NCI-H2227 (cell line): ENCODE results near the gene UST.

Experiments
- DNase-seq: peaks from one replicate; lab custom pipeline; 2025; ENCODE audit not compliant: unreplicated experiment; lab: John Stamatoyannopoulos, UW

The UST gene

GRCh38 chr6:149108038-149108748 lies 361.4 kb downstream of the UST start:
- DNase-seq, result no peak

- DNase-seq, result no peak
Measured at GRCh38 chr6:149108749-149109100, 361.9 kb downstream of the UST start.

- DNase-seq, result no peak
Measured at GRCh38 chr6:149109397-149110070, 362.7 kb downstream of the UST start.

GRCh38 chr6:149111556-149112115 lies 364.8 kb downstream of the UST start:
- DNase-seq, result no peak

- DNase-seq, result no peak
Measured at GRCh38 chr6:149112976-149113375, 366.1 kb downstream of the UST start.

GRCh38 chr6:149114167-149114566 lies 367.3 kb downstream of the UST start:
- no peak for DNase-seq

GRCh38 chr6:149118737-149119653 lies 372.2 kb downstream of the UST start:
- no peak for DNase-seq

GRCh38 chr6:149122850-149123821 lies 376.3 kb downstream of the UST start:
- no peak for DNase-seq

GRCh38 chr6:149125309-149125708 lies 378.5 kb downstream of the UST start:
- no peak for DNase-seq
